GM12878 (cell line): ENCODE data around the gene ALDH6A1. TPM values are rescaled to one million over a fixed set of nuclear protein-coding genes. Genes with fewer than 3 reads are reported as not detected.
A peak's percentile ranks its signal among the peaks of the same experiment; 100 is the strongest.

Source experiments
- BCL3 ChIP-seq: IDR thresholded peaks from 2 replicates; pipeline ENCODE4 v1.6.1; 2011; ENCODE audit warnings: borderline replicate concordance, low read depth, mild to moderate bottlenecking, moderate library complexity, low read length; ENCODE audit not compliant: insufficient read depth, poor library complexity, severe bottlenecking
- CBFB ChIP-seq: IDR thresholded peaks from 2 replicates; pipeline ENCODE4 v1.6.1; 2016; ENCODE audit warnings: antibody characterized with exemption, low read depth
- CEBPZ ChIP-seq: fragments of 150-350 bp; IDR thresholded peaks from 2 replicates; pipeline ENCODE4 v1.6.1; 2016; ENCODE audit warnings: low read depth, low read length
- CREM ChIP-seq: IDR thresholded peaks from 2 replicates; pipeline ENCODE4 v1.6.1; 2014; ENCODE audit warnings: antibody characterized with exemption, low read depth
- E4F1 ChIP-seq: fragments of 450-650 bp; IDR thresholded peaks from 2 replicates; pipeline ENCODE4 v1.6.1; 2018; ENCODE audit warnings: borderline replicate concordance, mild to moderate bottlenecking; ENCODE audit not compliant: partially characterized antibody
- GABPA ChIP-seq: IDR thresholded peaks from 2 replicates; pipeline ENCODE4 v1.6.1; 2014; ENCODE audit warnings: antibody characterized with exemption, low read depth, mild to moderate bottlenecking, inconsistent platforms
- POLR2A ChIP-seq: IDR thresholded peaks from 2 replicates; pipeline ENCODE4 v1.6.1; 2011; ENCODE audit warnings: low read depth, mild to moderate bottlenecking, low read length
- PRDM15 ChIP-seq: fragments of 450-650 bp; formaldehyde crosslinking; IDR thresholded peaks from 2 replicates; pipeline ENCODE4 v1.4.0; 2020; ENCODE audit warnings: mild to moderate bottlenecking, moderate library complexity
- RELA ChIP-seq: fragments of 450-650 bp; IDR thresholded peaks from 2 replicates; pipeline ENCODE4 v1.8.0; 2014; ENCODE audit warnings: borderline replicate concordance; ENCODE audit not compliant: partially characterized antibody
- RFX5 ChIP-seq: IDR thresholded peaks from 2 replicates; pipeline ENCODE4 v1.6.1; 2011; ENCODE audit warnings: low read depth, low read length, improper control_type of control experiment
- SMC3 ChIP-seq: IDR thresholded peaks from 2 replicates; pipeline ENCODE4 v1.6.1; 2011; ENCODE audit warnings: low read length, improper control_type of control experiment, borderline replicate concordance
- TCF12 ChIP-seq: IDR thresholded peaks from 2 replicates; pipeline ENCODE4 v1.6.1; 2011; ENCODE audit warnings: low read depth, mild to moderate bottlenecking, low read length
- ZBTB11 ChIP-seq: fragments of 450-650 bp; formaldehyde crosslinking; IDR thresholded peaks from 2 replicates; pipeline ENCODE4 v1.5.0; 2022; ENCODE audit warnings: mild to moderate bottlenecking, missing genetic modification characterization
- ZSCAN29 ChIP-seq: fragments of 450-650 bp; IDR thresholded peaks from 2 replicates; pipeline ENCODE4 v1.6.1; 2017; ENCODE audit warnings: mild to moderate bottlenecking, moderate library complexity
- ZZZ3 ChIP-seq: IDR thresholded peaks from 2 replicates; pipeline ENCODE4 v1.6.1; 2011; ENCODE audit warnings: low read depth; ENCODE audit not compliant: control insufficient read depth, insufficient read length
- polyA plus RNA-seq, 11 experiments: library from polyadenylated mRNA; depleted of rRNA in 4 of 11; unstranded in 6 of 11; stranded (reverse) in 5 of 11; fragments of >200 nt; fragmentation: Nextera tagmentation in 4 of 11; fragmentation: Illumina TruSeq in 1 of 11; extraction: Ambion mirVana in 4 of 11; extraction: Trizol in 1 of 11; gene quantifications; 1 replicate in 1 of 11; 2 replicates in 10 of 11; pipeline versions ENCODE4 v1.2.1 to v1.2.3, GENCODE V29; 2011 to 2016; ENCODE audit warnings: inconsistent platforms in 2 of 11, missing spikeins in 2 of 11, low read depth in 1 of 11
- total RNA-seq, 4 experiments: library from RNA; depleted of rRNA in 3 of 4; stranded (reverse); fragments of >200 nt in 3 of 4; fragmentation: Illumina TruSeq in 1 of 4; extraction: Trizol in 1 of 4; gene quantifications; 2 replicates each; pipeline versions ENCODE4 v1.2.1 to v1.2.3, GENCODE V29; 2013 to 2021

ALDH6A1 gene
- total and polyA plus RNA-seq, 10 of the 15 experiments (the other 5 are each of a cell fraction or from before 2014, with no cell fraction given): 6.3 to 23.4 (median 9.8) TPM

- TF ChIP-seq ZZZ3 (no peak), E4F1 (no peak), ZSCAN29 (no peak), PRDM15 (CRISPR knock-in tag) (no peak), POLR2A (no peak; the same call in 1 of the 2 replicates), SMC3 (no peak), TCF12 (no peak), ZBTB11 (no peak), CREM (no peak), CBFB (0 out of 2 replicates have a peak, but pooled peaks have one; percentile 10), BCL3 (no peak), GABPA (no peak), RELA (no peak), RFX5 (no peak), CEBPZ (no peak)
These were observed 889 bp upstream of the ALDH6A1 start (continued) for GRCh38 chr14:74085047-74085637.
